Globus pallidus (tissue), 1 donor: Measurements from ENCODE around the gene MINDY4.

Source experiments
- DNase-seq: peaks from one replicate; pipeline ENCODE4 v3.0.0-alpha.2; 2015; ENCODE audit warnings: low spot score

Gene MINDY4

DNA sequence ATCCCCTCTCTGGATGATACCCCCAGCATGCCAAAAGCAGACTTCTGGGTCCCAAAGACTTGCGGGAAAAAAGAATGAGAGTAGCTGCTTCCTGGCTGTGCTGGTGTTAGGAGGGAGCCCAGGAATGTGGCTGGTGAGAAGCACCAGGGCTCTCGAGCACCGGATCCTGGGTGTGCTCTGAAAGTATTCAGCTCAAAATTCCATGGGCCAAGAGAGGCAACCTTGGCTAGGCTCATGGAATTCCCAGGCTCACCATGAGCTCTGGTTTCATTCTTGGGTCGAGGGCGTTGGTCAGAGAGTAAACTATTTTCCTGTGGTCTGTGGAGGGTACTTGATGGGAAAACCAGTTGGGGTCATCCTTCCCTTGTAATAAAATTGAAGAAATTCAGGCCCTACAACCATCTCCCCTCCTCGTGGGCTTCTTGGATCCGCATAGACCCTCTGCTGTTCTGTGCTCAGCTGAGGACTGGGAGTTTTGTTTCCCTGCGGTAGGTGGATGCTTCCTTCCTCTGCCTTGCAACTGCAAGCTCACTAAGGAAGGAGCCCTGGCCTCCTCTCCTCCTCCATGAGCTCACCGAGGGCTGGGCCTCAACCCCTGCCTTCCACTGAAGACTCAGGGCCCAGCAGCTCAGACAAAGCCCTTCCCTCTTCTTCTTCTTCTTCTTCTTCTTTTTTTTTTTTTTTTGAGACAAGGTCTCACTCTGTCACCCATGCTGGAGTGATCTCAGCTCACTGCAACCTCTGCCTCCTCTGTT, 106.0 kb downstream of the MINDY4 start:
- no peak for DNase-seq

DNA sequence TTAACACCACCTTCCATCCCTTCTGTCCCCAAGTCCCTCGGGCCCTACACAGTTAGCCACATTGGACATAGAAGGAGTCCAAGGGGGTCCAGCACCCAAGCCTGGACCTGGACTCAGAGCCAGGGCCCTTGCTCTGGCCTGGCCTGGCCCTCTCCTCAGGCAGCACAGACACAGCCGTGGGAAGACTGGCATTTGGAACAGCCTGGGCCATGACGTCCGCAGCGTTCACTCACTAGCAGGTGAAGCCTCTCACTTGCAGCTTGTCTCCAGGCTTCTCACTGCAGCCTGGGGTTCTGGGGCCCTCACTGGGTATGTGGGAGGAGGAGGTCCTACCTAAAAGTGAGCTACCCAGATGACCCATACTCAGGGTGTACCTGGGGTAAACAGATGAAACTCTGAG, 106.8 kb downstream of the MINDY4 start:
- DNase-seq, result no peak

DNA sequence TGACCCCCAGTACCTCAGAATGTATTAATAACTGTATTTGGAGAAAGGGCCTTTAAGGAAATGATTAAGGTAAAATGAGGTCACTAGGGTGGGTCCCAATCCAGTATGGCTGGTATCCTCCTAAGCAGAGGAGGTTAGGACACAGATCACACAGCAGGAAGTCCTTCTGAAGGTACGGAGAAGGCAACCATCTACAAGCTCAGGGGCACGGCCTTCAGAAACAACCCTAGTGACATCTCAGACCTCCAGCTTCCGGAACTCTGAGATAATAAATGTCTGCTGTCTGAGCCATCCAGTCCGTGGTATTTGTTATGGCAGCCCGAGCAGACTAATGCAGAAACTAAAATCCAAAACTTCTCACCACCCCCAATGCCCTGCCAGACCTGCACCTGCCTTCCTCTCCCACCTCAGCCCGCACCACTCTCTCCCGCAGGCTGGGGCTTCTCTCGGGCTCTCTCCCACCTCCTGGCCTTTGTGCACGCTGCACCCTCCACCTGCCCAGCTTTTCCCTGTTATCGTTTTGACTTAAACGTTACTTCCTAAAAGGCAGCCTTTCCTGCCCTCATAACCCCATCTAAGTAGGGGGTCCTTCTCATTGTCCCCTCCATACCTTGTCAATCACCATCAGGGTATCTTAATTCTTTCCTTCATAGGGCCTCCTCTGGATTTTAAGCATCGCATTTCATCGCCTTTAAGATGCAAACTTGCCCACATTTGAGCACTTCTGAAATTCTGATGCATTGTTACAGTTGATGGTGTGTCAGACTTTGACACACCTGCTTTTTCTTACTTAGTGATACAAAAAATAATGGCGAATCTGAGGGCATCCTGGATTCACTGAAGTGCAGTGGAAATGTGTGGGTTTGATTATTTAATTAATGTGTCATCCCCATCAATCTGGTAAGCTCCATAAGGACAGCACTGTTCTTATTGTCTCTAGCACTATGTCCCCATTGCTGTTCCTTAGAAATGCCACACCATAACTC, 108.2 kb downstream of the MINDY4 start:
- DNase-seq, result no peak

GRCh38 chr7:30880125-30880720, 109.0 kb downstream of the MINDY4 start:
- no peak for DNase-seq

- no peak for DNase-seq
Observed at GRCh38 chr7:30880941-30881340, 109.7 kb downstream of the MINDY4 start.

DNA sequence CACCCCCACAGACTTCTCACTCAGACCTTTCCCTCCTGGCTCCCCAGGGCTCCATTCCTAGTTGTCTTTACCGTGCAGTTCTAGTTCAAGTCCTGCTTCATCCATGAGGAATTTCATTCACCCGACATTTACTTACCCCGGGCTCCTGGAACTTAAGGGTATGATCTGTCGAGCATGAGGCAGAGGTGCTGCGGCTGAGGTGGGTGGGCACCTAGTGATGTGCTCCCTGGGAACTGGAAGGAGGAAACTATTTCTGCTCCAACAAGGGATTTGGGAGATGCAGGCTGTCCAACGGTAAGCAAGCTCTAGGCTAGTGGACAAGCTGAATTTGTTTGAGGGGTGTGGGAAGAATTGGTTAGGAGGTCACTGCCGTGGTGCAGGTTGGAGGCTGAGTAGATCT, 110.2 kb downstream of the MINDY4 start:
- DNase-seq, result no peak

DNA sequence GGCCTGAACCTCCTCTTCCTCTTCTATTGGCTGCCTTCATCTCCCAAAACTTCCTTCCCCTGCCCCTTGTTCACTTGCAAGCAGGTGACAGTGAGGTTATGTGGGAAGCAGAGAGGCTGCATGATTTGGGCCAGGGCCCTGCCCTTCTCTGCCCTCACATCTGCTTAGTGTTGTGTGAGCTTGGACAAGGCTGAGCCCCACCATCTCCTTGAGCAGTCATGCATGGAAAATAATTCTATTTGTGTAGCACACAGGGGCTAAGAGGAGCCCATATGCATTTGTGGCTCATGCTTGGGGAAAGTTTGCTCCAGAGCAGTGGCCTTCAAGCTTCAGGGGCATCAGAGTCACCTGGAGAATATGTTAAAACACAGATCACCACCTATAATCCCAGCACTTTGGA, 113.7 kb downstream of the MINDY4 start:
- DNase-seq, result no peak

DNA sequence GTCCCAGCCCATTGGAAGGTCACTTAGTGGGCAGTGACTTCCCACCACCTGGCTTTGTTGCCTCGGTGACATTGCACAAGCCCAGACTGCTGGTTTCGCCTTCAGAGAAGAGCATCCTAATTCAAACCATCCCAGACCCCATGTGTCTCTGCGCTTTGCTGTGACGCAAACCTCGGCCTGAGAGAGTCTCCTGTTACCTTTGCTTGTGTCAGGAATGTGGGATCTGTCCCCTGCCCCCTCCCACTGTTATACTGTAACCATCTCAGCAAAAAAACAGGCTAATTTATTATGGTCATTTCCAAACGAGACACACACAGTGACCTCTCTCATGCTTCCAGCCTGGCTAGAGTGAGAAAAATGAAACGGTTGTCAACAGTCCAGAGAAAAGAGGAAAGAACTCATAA, 115.4 kb downstream of the MINDY4 start:
- DNase-seq, result no peak

GRCh38 chr7:30887464-30887872, 116.3 kb downstream of the MINDY4 start:
- DNase-seq, result no peak

DNA sequence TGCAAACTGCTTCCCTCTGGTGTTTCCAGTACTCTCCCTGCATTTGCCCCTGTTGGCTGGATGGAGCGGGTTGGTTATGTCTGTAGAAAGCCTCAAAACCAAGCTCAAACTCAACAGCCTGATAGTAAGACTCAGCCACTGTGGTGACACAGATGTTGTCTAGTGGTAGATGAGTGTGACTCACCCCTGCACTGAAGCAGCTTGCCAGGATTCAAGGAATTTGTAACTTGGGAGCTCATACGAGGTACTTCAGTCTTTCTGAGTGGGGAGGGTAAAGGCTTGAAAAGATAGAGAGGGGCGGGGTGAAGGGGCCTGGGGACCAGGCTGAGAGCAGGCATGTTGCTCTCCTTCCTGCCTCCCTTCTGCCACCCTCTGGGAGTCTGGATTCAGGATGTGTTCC, 117.5 kb downstream of the MINDY4 start:
- DNase-seq, result no peak

DNA sequence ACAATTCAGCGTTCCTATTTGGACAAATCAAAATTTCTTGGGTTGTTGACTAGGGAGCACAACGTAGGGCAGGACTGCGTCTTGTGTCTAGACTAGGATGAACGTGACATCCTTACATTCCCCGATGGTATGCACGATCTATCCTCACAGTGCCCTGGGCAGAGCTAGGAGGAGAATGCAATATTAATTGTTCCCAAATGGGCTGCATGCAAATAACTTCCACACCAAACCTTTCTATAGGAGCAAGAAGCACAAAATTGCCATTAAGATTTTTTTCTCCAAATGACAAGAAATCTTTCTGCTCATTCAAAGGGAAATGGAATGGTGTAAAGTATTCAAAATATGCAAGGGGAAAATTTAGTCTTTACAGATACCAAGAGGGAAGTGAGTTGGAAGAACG, 119.0 kb downstream of the MINDY4 start:
- no peak for DNase-seq

DNA sequence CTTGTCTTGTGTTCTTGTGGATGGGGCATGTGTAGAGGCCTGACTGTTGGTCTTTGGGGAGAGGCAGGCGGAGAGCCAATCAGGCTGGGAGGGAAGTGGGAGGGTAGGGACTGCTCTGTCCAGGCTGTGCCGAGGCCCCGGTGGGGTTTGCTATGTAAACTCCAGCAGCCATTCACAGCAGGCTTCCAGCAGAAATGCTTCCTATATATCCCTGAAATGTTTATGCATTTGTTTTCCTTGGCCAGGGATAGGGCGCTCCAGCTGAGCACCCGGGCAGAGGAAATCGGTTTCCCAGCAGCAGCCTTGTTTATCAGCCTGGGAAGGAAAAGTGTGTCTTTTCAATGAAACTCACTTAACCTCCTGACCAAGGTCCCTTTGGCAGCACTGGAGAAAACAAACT, 122.1 kb downstream of the MINDY4 start:
- peak; percentile 21 for DNase-seq

DNA sequence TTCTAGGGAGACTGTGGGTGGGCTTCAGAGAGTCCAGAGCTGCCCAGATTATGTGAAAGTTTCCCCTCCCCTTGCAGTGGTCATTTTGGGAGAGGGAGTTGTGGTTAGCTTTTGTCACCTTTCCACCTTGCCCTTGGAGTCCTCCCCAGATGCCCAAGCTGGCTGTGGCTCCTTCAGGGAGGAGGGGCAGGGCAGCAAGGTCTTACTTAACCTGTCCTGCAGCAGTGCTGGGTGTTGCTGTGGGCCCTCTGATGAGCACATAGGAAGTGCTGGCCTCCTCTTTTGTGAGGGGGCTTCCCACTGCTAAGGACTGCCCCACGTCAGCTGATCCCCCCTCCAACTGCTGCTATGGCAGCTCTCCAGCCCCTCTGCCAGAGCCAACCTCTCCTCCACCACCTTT, 122.8 kb downstream of the MINDY4 start:
- DNase-seq, result no peak

- no peak for DNase-seq
Observed at GRCh38 chr7:30894866-30895605, 123.8 kb downstream of the MINDY4 start.

- no peak for DNase-seq
Observed at GRCh38 chr7:30896036-30896435, 124.8 kb downstream of the MINDY4 start.

- no peak for DNase-seq
Observed at GRCh38 chr7:30896783-30897637, 125.8 kb downstream of the MINDY4 start.

GRCh38 chr7:30897770-30898169, 126.6 kb downstream of the MINDY4 start:
- no peak for DNase-seq

DNA sequence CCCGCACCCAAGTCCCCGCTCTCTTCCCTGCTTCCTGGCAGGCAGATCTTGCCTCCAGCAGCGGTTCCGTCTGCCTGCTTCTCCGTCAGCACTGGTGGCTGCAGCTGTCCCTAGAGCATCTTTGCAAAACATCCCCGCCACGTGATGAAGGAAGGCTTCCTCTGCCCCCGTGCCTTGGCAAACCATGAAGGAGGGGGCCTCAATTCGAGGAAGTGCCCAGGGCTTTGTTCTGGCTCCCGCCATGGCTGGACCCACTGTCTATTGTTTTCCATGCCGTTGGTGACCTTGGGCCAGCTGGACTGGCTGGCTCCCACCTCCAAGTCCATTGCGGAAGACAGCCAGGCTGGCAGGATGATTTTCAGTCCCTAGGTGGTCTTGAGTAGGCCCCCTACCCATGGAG, 127.2 kb downstream of the MINDY4 start:
- DNase-seq, result peak; percentile 36

GRCh38 chr7:30899066-30899465, 127.8 kb downstream of the MINDY4 start:
- DNase-seq, result no peak

- DNase-seq, result no peak
Observed at GRCh38 chr7:30899630-30900029, 128.4 kb downstream of the MINDY4 start.

GRCh38 chr7:30900053-30900452, 128.8 kb downstream of the MINDY4 start:
- DNase-seq, result no peak
